ENCODE results near the gene BORCS5.
"Not testable (repeated sequence)": the region's sequence is repeated elsewhere in the genome, so short reads cannot be mapped to it uniquely, and the experiment has no call there.

Gene BORCS5

DNA sequence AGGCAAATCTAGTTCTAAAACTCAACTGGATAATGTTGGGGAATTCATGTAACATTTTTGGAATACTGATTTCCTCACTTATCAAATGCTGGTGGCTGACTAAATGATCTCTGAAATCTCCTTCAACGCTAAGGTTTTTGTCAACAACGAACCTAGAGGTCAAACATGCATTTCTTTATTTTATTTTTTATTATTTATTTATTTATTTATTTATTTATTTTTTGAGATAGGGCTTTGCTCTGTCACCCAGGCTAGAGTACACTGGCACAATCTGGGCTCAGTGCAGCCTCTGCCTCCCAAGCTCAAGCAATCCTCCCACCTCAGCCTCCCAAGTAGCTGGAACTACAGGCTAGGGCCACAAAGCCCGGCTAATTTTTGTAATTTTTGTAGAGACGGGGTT lies 141.3 kb downstream of the BORCS5 start:
- DNase-seq (ENCODE audit: low read depth) = no peak
- no peak overlapping the region for H3K4me3 ChIP-seq (ENCODE audit: low read depth, low read length)
- TF ChIP-seq, protein P1, sequence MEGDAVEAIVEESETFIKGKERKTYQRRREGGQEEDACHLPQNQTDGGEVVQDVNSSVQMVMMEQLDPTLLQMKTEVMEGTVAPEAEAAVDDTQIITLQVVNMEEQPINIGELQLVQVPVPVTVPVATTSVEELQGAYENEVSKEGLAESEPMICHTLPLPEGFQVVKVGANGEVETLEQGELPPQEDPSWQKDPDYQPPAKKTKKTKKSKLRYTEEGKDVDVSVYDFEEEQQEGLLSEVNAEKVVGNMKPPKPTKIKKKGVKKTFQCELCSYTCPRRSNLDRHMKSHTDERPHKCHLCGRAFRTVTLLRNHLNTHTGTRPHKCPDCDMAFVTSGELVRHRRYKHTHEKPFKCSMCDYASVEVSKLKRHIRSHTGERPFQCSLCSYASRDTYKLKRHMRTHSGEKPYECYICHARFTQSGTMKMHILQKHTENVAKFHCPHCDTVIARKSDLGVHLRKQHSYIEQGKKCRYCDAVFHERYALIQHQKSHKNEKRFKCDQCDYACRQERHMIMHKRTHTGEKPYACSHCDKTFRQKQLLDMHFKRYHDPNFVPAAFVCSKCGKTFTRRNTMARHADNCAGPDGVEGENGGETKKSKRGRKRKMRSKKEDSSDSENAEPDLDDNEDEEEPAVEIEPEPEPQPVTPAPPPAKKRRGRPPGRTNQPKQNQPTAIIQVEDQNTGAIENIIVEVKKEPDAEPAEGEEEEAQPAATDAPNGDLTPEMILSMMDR (IDR thresholded peaks at IDR 0.05; ENCODE audit: low read depth, low read length, missing control alignments) = no peak

DNA sequence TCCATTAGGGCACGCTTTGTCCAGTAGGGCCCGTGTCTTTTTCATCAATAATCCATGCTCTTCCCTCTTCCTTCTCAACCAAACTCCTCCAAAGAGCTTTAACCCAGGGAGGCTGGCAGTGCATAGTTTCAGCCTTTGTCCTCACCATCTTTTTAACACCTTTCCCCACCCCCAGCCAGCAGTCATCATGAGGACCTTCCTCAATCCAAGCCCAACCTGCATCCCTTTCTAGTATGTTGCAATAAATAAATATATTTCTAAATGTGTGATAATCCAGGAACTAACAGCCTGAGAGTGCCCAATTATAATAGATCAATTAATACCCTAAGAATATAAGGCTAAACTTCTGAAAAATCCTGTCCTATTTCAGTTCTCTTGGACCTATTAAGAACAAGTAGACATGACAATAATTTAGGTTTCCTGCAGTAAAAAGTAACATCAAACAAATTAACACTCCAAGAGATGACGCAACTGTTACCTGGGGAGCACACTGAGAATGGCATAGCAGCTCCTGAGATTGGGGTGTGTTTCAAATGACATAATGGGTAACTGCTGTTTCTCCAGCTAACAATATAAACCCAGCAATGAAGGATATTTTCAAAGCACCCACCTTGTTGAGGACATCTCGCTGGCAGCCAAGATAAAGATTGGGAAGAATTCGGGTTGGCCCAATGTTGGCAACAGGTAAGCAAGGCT lies 143.2 kb downstream of the BORCS5 start:
- no peak for DNase-seq (ENCODE audit: low read depth)
- no peak overlapping the region for H3K4me3 ChIP-seq (ENCODE audit: low read depth, low read length)
- TF ChIP-seq, protein P1 (IDR thresholded peaks at IDR 0.05; ENCODE audit: low read depth, low read length, missing control alignments) = no peak

DNA sequence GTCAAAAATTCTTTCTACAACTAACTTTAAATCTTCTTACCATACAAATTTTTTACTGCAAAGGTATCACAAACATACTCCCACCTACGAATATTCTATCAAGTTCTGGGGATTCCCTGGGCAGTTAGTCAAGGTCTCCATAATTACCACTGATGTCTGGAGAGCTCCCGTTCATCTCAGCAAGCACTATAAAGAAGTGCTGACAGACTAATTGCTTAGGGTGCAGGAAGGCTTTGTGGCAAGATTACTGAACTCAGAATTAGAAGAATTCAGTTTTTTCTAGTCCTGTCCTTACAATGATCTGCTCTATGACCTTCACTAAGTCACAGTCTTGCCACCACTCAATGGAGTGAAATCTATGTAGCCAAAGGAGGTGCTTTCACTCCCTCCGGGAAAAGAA lies 144.2 kb downstream of the BORCS5 start:
- no peak for DNase-seq (ENCODE audit: low read depth)
- H3K4me3 ChIP-seq (ENCODE audit: low read depth, low read length) = no peak overlapping the region
- TF ChIP-seq, protein P1 (IDR thresholded peaks at IDR 0.05; ENCODE audit: low read depth, low read length, missing control alignments) = no peak

DNA sequence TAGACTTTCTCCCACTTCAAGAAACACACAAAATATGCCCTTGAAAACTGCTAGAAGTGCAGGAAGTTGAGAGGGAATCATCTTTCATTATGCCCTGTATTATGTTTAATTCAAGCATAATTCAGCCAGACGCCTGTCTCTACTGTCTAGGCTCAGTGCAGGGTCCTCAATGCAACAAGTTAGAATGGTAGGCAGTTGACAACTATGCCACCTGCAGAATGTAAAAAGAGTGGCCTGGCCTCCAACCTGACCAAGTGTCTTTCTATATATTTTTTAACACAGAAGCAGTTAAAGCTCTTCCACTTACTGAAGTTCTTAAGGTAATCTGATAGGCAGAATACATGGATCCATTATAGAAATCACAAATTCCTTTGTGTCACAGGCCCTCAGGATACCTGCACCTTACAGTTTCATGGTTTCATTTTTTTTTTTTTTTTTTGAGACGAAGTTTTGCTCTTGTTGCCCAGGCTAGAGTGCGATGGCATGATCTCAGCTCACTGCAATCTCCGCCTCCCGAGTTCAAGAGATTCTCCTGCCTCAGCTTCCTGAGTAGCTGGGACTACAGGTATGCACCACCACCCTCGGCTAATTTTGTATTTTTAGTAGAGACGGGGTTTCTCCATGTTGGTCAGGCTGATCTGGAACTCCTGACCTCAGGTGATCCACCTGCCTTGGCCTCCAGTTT lies 145.4 kb downstream of the BORCS5 start:
- DNase-seq (ENCODE audit: low read depth) = not testable (repeated sequence)

DNA sequence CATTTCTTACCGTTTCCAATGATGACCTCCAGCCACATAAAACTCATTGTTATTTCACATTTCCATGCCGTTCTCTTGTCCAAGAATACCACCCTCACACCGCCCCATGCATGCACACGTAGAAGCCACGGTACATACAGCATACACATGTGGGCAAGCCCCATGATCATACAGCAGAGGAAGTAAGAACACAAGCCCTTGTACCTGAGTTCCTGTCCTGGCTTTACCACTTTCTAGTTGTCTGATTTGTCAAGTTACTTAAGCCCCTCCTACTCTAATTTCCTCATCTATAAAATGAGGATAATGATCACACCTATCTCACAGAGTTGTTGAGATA lies 145.9 kb downstream of the BORCS5 start:
- H3K4me3 ChIP-seq (ENCODE audit: low read depth, low read length) = no peak overlapping the region
- TF ChIP-seq, protein P1 (IDR thresholded peaks at IDR 0.05; ENCODE audit: low read depth, low read length, missing control alignments) = no peak
- no peak for DNase-seq (ENCODE audit: low read depth)

More for the DNA sequence above, 145.4 kb downstream of the BORCS5 start:
- H3K4me3 ChIP-seq (ENCODE audit: low read depth, low read length) = not testable (repeated sequence)

DNA sequence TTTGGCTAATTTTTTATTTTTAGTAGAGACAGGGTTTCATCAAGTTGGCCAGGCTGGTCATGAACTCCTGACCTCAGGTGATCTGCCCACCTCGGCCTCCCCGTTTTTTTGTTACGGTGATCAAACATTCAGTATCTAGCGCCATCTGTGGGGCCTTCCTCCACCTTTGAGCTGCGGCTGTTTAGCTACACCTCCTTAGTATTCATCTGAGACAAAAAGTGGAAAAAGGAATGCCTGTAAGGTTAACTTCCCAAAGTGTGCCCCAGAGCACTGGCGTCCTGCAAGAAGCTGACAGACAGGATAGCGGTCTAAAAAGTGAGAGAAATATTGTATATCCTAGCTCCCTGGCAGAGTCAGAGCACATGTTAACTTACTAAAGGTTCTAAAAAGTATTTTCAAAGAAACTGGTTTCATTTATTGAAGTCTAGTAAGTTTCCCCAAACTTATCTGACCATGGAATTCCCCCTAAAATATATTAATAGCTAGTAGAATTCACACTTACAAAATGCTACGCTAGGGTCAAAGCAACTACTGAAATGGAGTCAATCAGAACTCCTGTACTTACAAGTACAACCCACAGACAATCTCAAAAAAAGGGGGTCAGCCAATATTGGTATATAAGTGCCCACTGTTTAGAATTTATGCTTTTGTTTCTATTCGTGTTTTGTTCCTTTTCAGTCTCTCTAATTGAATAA lies 146.7 kb downstream of the BORCS5 start:
- no peak overlapping the region for H3K4me3 ChIP-seq (ENCODE audit: low read depth, low read length)

More for the DNA sequence above, 146.7 kb downstream of the BORCS5 start:
- DNase-seq (ENCODE audit: low read depth) = no peak
- TF ChIP-seq, protein P1 (IDR thresholded peaks at IDR 0.05; ENCODE audit: low read depth, low read length, missing control alignments) = no peak
